DND-41 (cell line): Measurements from ENCODE around the gene AGK.

ENCODE experiments used
- ATAC-seq: fragments of 200-7000 bp; cut with Tn5 transposase; 3 replicates; pipeline ENCODE4 v1.9.1; 2021; ENCODE audit warnings: low read depth; ENCODE audit not compliant: insufficient read depth
- DNase-seq: peaks from one replicate; pipeline ENCODE4 v3.0.0-alpha.2; 2020
- H2AFZ ChIP-seq: 2 replicates; pipeline ENCODE4 v1.6.0; 2012; ENCODE audit warnings: low read depth, low read length
- H3K27ac ChIP-seq: 2 replicates; pipeline ENCODE4 v1.5.1; 2012; ENCODE audit warnings: low read length, inconsistent platforms
- H3K27me3 ChIP-seq: fragments of 200-600 bp; sonication (generic); 2 replicates; pipeline ENCODE4 v1.6.0; 2012; ENCODE audit warnings: low read length, mild to moderate bottlenecking, inconsistent platforms; ENCODE audit not compliant: insufficient read depth, poor library complexity
- H3K36me3 ChIP-seq: 2 replicates; pipeline ENCODE4 v1.5.1; 2012; ENCODE audit warnings: low read length, inconsistent platforms; ENCODE audit not compliant: insufficient read depth
- H3K4me1 ChIP-seq: 2 replicates; pipeline ENCODE4 v1.5.1; 2012; ENCODE audit warnings: mild to moderate bottlenecking, low read length; ENCODE audit not compliant: insufficient read depth
- H3K4me2 ChIP-seq: 2 replicates; pipeline ENCODE4 v1.6.0; 2012; ENCODE audit warnings: mild to moderate bottlenecking, moderate library complexity, low read length, inconsistent platforms; ENCODE audit not compliant: insufficient read depth
- H3K4me3 ChIP-seq, 2 experiments: fragments of 200-600 bp in 1 of 2; shearing (Covaris generic) in 1 of 2; 2 replicates each; pipeline ENCODE4 v1.5.1; 2012 to 2016; ENCODE audit warnings: inconsistent platforms in 2 of 2, low read length in 2 of 2, mild to moderate bottlenecking in 2 of 2, low read depth in 1 of 2, moderate library complexity in 1 of 2
- H3K79me2 ChIP-seq: 2 replicates; pipeline ENCODE4 v1.6.0; 2012; ENCODE audit warnings: low read length, inconsistent platforms; ENCODE audit not compliant: insufficient read depth
- H3K9ac ChIP-seq: 2 replicates; pipeline ENCODE4 v1.6.0; 2012; ENCODE audit warnings: low read depth, mild to moderate bottlenecking, inconsistent platforms, low read length, moderate library complexity
- H3K9me3 ChIP-seq: 2 replicates; pipeline ENCODE4 v1.5.1; 2012; ENCODE audit warnings: low read length, moderate library complexity, mild to moderate bottlenecking, inconsistent platforms; ENCODE audit not compliant: insufficient read depth, severe bottlenecking
- H4K20me1 ChIP-seq: 2 replicates; pipeline ENCODE4 v1.6.0; 2012; ENCODE audit warnings: low read length; ENCODE audit not compliant: insufficient read depth
- CTCF ChIP-seq: IDR thresholded peaks from 2 replicates; pipeline ENCODE4 v1.5.1; 2012; ENCODE audit warnings: borderline replicate concordance, low read length, moderate library complexity, mild to moderate bottlenecking; ENCODE audit not compliant: poor library complexity, severe bottlenecking; ENCODE audit errors: extremely low read depth
- EZH2 ChIP-seq: IDR thresholded peaks from 3 replicates; pipeline ENCODE4 v1.6.1; 2012; ENCODE audit warnings: borderline replicate concordance, low read depth, mild to moderate bottlenecking, moderate library complexity, low read length, inconsistent platforms; ENCODE audit not compliant: severe bottlenecking

The AGK gene

DNA sequence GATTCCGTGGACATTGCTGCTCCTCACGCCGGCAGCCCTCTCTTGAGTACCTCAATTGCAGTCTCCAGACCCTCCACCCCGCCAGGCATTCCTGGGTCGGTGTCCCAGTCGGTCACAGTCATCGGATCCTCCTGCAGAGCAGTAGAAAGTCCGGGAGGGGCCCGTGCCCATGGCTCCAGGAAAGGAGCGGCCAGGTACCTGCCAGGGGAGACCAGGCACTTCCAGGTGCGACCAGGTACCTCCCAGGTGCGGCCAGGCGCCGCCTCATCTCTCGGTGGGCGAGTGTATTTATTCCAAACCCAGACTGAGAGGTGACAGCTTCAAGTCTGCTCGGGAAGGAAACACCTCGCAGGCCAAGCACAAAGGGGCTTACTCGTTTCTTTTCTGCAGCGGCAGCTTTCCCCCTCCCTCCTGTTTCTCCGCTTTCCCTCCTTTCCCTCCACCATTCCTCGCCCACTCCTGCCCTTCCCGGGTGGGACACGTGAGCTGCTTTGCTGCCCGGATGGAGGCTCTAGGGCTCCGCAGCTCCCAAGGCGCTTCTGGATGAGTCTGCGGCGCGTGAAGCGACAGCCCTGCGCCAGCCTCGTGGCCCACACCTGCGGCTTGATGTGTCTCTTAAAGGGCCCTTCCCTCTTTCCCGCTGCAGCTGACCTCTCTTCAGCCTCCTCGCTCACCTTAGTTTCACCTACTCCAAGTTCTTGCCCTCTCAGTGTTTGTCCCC, 39.4 kb upstream of the AGK start:
- H3K27ac ChIP-seq, result no peak overlapping the region
- no peak overlapping the region for H3K4me2 ChIP-seq
- no peak overlapping the region for H3K9ac ChIP-seq
- H3K9me3 ChIP-seq, result no peaks in the 10 kb centered on the region
- H2AFZ ChIP-seq, result no peak overlapping the region
- H3K27me3 ChIP-seq, result no peaks in the 10 kb centered on the region
- no peaks in the 10 kb centered on the region for H3K4me1 ChIP-seq
- no peak for ATAC-seq
- H3K36me3 ChIP-seq, result no peaks in the 10 kb centered on the region
- no peak for TF ChIP-seq EZH2
- no peaks in the 10 kb centered on the region for H3K79me2 ChIP-seq
- no peak overlapping the region for H3K4me3 ChIP-seq
- no peak for DNase-seq
- H4K20me1 ChIP-seq, result no peaks in the 10 kb centered on the region

DNA sequence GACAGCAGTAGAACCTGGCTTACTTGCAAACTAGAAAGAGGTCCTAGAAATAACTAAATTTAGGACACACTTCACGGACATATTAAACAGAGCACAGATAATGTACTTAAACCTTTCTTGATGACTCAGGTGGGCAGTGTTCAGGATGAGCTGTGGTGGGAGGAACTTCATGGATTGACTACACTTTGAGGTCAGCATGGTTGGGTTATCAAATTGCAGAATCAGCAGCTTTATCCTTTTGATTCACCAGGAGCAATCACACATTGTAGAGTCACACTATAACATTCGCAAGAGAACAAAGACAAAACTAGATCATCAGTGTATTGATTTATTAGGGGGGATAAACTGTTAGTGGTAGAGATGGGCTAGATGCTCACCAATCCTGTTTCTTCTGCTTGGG, 38.6 kb upstream of the AGK start:
- no peaks in the 10 kb centered on the region for H3K79me2 ChIP-seq
- H3K27ac ChIP-seq, result no peak overlapping the region
- H2AFZ ChIP-seq, result no peak overlapping the region
- H3K4me2 ChIP-seq, result no peak overlapping the region
- TF ChIP-seq EZH2, result no peak
- no peak for TF ChIP-seq CTCF
- no peaks in the 10 kb centered on the region for H3K27me3 ChIP-seq
- H3K36me3 ChIP-seq, result no peaks in the 10 kb centered on the region
- H4K20me1 ChIP-seq, result no peaks in the 10 kb centered on the region
- no peaks in the 10 kb centered on the region for H3K9me3 ChIP-seq
- H3K4me3 ChIP-seq, result no peak overlapping the region
- DNase-seq, result no peak
- no peaks in the 10 kb centered on the region for H3K4me1 ChIP-seq
- ATAC-seq, result no peak
- no peak overlapping the region for H3K9ac ChIP-seq

GRCh38 chr7:141513720-141514119, 37.5 kb upstream of the AGK start:
- Histone ChIP-seq H3K4me1 (no peaks in the 10 kb centered on the region), H3K36me3 (no peaks in the 10 kb centered on the region), H4K20me1 (no peaks in the 10 kb centered on the region), H3K27ac (no peak overlapping the region), H3K9me3 (no peaks in the 10 kb centered on the region), H3K27me3 (no peaks in the 10 kb centered on the region), H3K4me3 (no peak overlapping the region), H3K79me2 (no peaks in the 10 kb centered on the region), H3K9ac (no peak overlapping the region), H3K4me2 (no peak overlapping the region), H2AFZ (no peak overlapping the region)
- TF ChIP-seq EZH2, result no peak
- no peak for TF ChIP-seq CTCF
- DNase-seq (no peak), ATAC-seq (no peak)

DNA sequence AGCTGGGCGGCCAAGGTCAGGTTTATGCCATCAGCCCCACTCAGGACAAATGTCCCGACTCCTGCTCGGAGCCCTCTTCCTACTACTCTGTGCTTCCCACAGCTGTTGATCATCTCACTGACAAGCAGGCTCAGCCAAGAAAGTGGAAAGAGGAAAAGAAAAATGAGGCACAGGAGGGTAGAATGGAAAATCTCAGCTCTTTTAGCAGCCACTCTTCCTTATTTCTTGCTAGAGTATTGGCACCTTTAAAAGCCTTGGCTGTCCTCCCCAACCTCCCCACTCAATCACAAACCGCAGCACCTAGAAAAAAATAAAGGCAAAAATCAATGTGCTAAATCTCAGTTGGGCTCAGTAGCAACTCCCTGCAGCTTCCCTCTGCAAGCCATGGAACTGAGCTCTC, 35.3 kb upstream of the AGK start:
- no peak for ATAC-seq
- no peaks in the 10 kb centered on the region for H3K9me3 ChIP-seq
- H3K9ac ChIP-seq, result no peak overlapping the region
- H3K4me2 ChIP-seq, result no peak overlapping the region
- no peaks in the 10 kb centered on the region for H3K27me3 ChIP-seq
- no peak overlapping the region for H3K27ac ChIP-seq
- H3K4me1 ChIP-seq, result no peaks in the 10 kb centered on the region
- no peaks in the 10 kb centered on the region for H3K79me2 ChIP-seq
- H3K4me3 ChIP-seq, result no peak overlapping the region
- H2AFZ ChIP-seq, result no peak overlapping the region
- H4K20me1 ChIP-seq, result no peaks in the 10 kb centered on the region
- no peak for DNase-seq
- H3K36me3 ChIP-seq, result no peaks in the 10 kb centered on the region
- TF ChIP-seq CTCF (no peak), EZH2 (no peak)
